K562 (cell line): ENCODE results near the gene ADGRA1. TPM values are rescaled to one million over a fixed set of nuclear protein-coding genes. Genes with fewer than 3 reads are reported as not detected.
A peak's percentile ranks its signal among the peaks of the same experiment; 100 is the strongest.

ENCODE experiments used
- ATAC-seq: fragments of 200-7000 bp; cut with Tn5 transposase; 3 replicates; pipeline ENCODE4 v1.9.1; 2020; ENCODE audit warnings: moderate library complexity
- BruUV-seq: library from RNA; stranded (reverse); fragments of 400-500 nt; replicated peaks from 2 replicates; lab custom pipeline; 2021; lab: Mats Ljungman, UMichigan
- CTCF ChIA-PET: fragments of 300-600 bp; formaldehyde crosslinking; extraction: SDS; loops from one replicate; lab custom pipeline; 2021; ENCODE audit warnings: low intra/inter-chr PET ratio; lab: Yijun Ruan, JAX
- POLR2A ChIA-PET: fragments of 300-600, 350-650 bp; sonication (Branson Sonifier 250); formaldehyde crosslinking; extraction: SDS; loops from one replicate; lab custom pipeline; 2021; ENCODE audit warnings: antibody characterized with exemption, inconsistent platforms; lab: Yijun Ruan, JAX
- DNase-seq, 4 experiments: peaks; one replicate each; pipeline versions ENCODE4 v3.0.0 to v3.0.0-alpha.2; 2011 to 2018; ENCODE audit warnings: low spot score in 3 of 4, mixed read lengths in 3 of 4; ENCODE audit errors: extremely low read depth in 1 of 4
- FAIRE-seq: peaks from 2 replicates; lab custom pipeline; 2011; peaks lifted over from hg19 to GRCh38; lab: Jason Lieb, UNC
- H2AFZ ChIP-seq: 2 replicates; pipeline ENCODE4 v1.6.0; 2011; ENCODE audit warnings: low read depth, low read length, control low read depth, inconsistent platforms
- H3K27ac ChIP-seq: fragments of 200-600 bp; 3 replicates; pipeline ENCODE4 v1.8.0; 2011; ENCODE audit warnings: low read depth, mild to moderate bottlenecking, control low read depth, inconsistent platforms, low read length, moderate library complexity, mixed read lengths; ENCODE audit errors: extremely low read depth
- H3K27me3 ChIP-seq, 2 experiments: fragments of 300-600 bp in 1 of 2; 2 replicates in 1 of 2; 3 replicates in 1 of 2; pipeline versions ENCODE4 v1.6.0 to v1.8.0; 2011; ENCODE audit warnings: inconsistent platforms in 2 of 2, low read length in 2 of 2, mild to moderate bottlenecking in 1 of 2, mixed read lengths in 1 of 2, moderate library complexity in 1 of 2; ENCODE audit not compliant: control insufficient read depth in 2 of 2, insufficient read depth in 2 of 2
- H3K36me3 ChIP-seq: fragments of 300-600 bp; 3 replicates; pipeline ENCODE4 v1.8.0; 2011; ENCODE audit warnings: mild to moderate bottlenecking, low read length, inconsistent platforms; ENCODE audit not compliant: control insufficient read depth, insufficient read depth
- H3K4me1 ChIP-seq, 2 experiments: fragments of 200-600 bp in 1 of 2; replicated peaks in 1 of 2; 2 replicates in 1 of 2; 3 replicates in 1 of 2; pipeline versions ENCODE4 v1.5.1 to v1.8.0; 2011; ENCODE audit warnings: inconsistent platforms in 2 of 2, low read length in 2 of 2, mild to moderate bottlenecking in 1 of 2, mixed read lengths in 1 of 2, moderate library complexity in 1 of 2; ENCODE audit not compliant: control insufficient read depth in 2 of 2, insufficient read depth in 2 of 2
- H3K4me2 ChIP-seq: 2 replicates; pipeline ENCODE4 v1.6.1; 2011; ENCODE audit warnings: low read length, control low read depth, inconsistent platforms, mixed read lengths; ENCODE audit not compliant: insufficient read depth
- H3K4me3 ChIP-seq: fragments of 200-600 bp; sonication (generic), shearing (Covaris generic); 2 replicates; pipeline ENCODE4 v1.5.1; 2016; ENCODE audit warnings: control low read depth, inconsistent platforms
- H3K79me2 ChIP-seq: fragments of 200-600 bp; 3 replicates; pipeline ENCODE4 v1.8.0; 2011; ENCODE audit warnings: low read length, inconsistent platforms; ENCODE audit not compliant: control insufficient read depth, insufficient read depth
- H3K9ac ChIP-seq, 2 experiments: 2 replicates each; pipeline versions ENCODE4 v1.6.0 to v1.6.1; 2011; ENCODE audit warnings: low read depth in 2 of 2, low read length in 2 of 2, control low read depth in 1 of 2, inconsistent platforms in 1 of 2, mild to moderate bottlenecking in 1 of 2, mixed read lengths in 1 of 2; ENCODE audit not compliant: insufficient read depth in 1 of 2
- H3K9me1 ChIP-seq: one replicate; pipeline ENCODE4 v1.6.0; 2011; ENCODE audit warnings: inconsistent platforms, mild to moderate bottlenecking, low read length, moderate library complexity; ENCODE audit not compliant: control insufficient read depth, insufficient read depth
- H3K9me3 ChIP-seq: replicated peaks from 2 replicates; pipeline ENCODE4 v1.5.1; 2011; ENCODE audit warnings: low read depth, low read length, inconsistent platforms; ENCODE audit not compliant: control insufficient read depth, insufficient read depth
- H4K20me1 ChIP-seq: replicated peaks from 2 replicates; pipeline ENCODE4 v1.6.1; 2011; ENCODE audit warnings: low read length, inconsistent platforms, mixed read lengths; ENCODE audit not compliant: control insufficient read depth, insufficient read depth
- BCOR ChIP-seq: fragments of 450-650 bp; IDR thresholded peaks from 2 replicates; pipeline ENCODE4 v1.6.1; 2016
- CHD4 ChIP-seq: fragments of 200-600 bp; sonication (generic); IDR thresholded peaks from 3 replicates; pipeline ENCODE4 v1.6.1; 2012; ENCODE audit warnings: low read depth, mild to moderate bottlenecking, mixed read lengths, low read length, inconsistent platforms; ENCODE audit not compliant: insufficient read depth, insufficient replicate concordance, poor library complexity, severe bottlenecking
- E2F6 ChIP-seq, 2 experiments: IDR thresholded peaks; 2 replicates each; pipeline ENCODE4 v1.6.1; 2011; ENCODE audit warnings: borderline replicate concordance in 1 of 2, control low read depth in 1 of 2, low read depth in 1 of 2, low read length in 1 of 2, mild to moderate bottlenecking in 1 of 2, mixed read lengths in 1 of 2, moderate library complexity in 1 of 2; ENCODE audit not compliant: insufficient read depth in 1 of 2, insufficient read length in 1 of 2, poor library complexity in 1 of 2, severe bottlenecking in 1 of 2; ENCODE audit errors: extremely low read depth in 1 of 2
- GABPA ChIP-seq: fragments of 200-800 bp; sonication (Bioruptor generic); conservative IDR thresholded peaks from 2 replicates; pipeline ENCODE4 v1.6.1; 2016; ENCODE audit warnings: low read depth, missing genetic modification characterization, missing compliant biosample characterization
- HINFP ChIP-seq: fragments of 450-650 bp; conservative IDR thresholded peaks from 2 replicates; pipeline ENCODE4 v1.6.1; 2016; ENCODE audit warnings: missing genetic modification characterization, low read depth, mild to moderate bottlenecking, control low read depth, missing compliant biosample characterization
- MAX ChIP-seq: sonication (generic); formaldehyde crosslinking; IDR thresholded peaks from 2 replicates; pipeline ENCODE4 v1.9.0; 2022; ENCODE audit warnings: mild to moderate bottlenecking, missing genetic modification reagents
- RBM25 ChIP-seq: fragments of 200-400 bp; formaldehyde crosslinking; IDR thresholded peaks from 2 replicates; pipeline ENCODE4 v1.6.1; 2018; ENCODE audit warnings: low read length, low read depth, moderate library complexity; ENCODE audit not compliant: severe bottlenecking
- ZFP36 ChIP-seq: fragments of 150-350 bp; IDR thresholded peaks from 2 replicates; pipeline ENCODE4 v1.6.1; 2018; ENCODE audit warnings: low read length, low read depth; ENCODE audit not compliant: partially characterized antibody
- ZFP91 ChIP-seq: sonication (generic); formaldehyde crosslinking; IDR thresholded peaks from 2 replicates; pipeline ENCODE4 v1.8.0; 2022; ENCODE audit warnings: mild to moderate bottlenecking, missing genetic modification reagents
- ZNF324 ChIP-seq: fragments of 250-450 bp; sonication (Bioruptor Pico); IDR thresholded peaks from 2 replicates; pipeline ENCODE4 v1.4.0; 2020; ENCODE audit warnings: mild to moderate bottlenecking
- ZNF436 ChIP-seq: fragments of 250-450, 450-650 bp; sonication (Bioruptor Pico); formaldehyde crosslinking; IDR thresholded peaks from 2 replicates; pipeline ENCODE4 v1.7.0; 2020; ENCODE audit warnings: mild to moderate bottlenecking
- ZNF589 ChIP-seq: fragments of 200-800 bp; sonication (Bioruptor generic); IDR thresholded peaks from 2 replicates; pipeline ENCODE4 v1.6.1; 2016; ENCODE audit warnings: low read depth, missing genetic modification characterization, missing compliant biosample characterization
- ZNF778 ChIP-seq: fragments of 450-650 bp; formaldehyde crosslinking; IDR thresholded peaks from 2 replicates; pipeline ENCODE4 v1.4.0; 2020; ENCODE audit warnings: mild to moderate bottlenecking, moderate library complexity
- WGBS: fragments of 100-300 bp; shearing (Covaris generic); methylation state at CpG from one replicate; pipeline ENCODE4 v1.1.6; 2016; ENCODE audit warnings: low coverage, mixed read lengths; ENCODE audit not compliant: insufficient coverage; ENCODE audit errors: missing lambda C conversion rate; 5-methylcytosine and 5-hydroxymethylcytosine counted together
- in situ Hi-C: fragments of 300-500 bp; cut with MboI; formaldehyde crosslinking; loops from 4 replicates; pipeline ENCODE4 v1.15.0; 2018; ENCODE audit warnings: inconsistent platforms, mixed read lengths
- intact Hi-C: fragments of 100-400 bp; cut with micrococcal nuclease; formaldehyde crosslinking; loops from 2 replicates; pipeline ENCODE4 v1.14.2; 2022
- polyA plus RNA-seq, 8 experiments: library from polyadenylated mRNA; depleted of rRNA in 4 of 8; stranded (reverse) in 5 of 8; unstranded in 3 of 8; fragments of >200 nt; fragmentation: Nextera tagmentation in 2 of 8; fragmentation: Illumina TruSeq in 1 of 8; extraction: Ambion mirVana in 2 of 8; extraction: Trizol in 1 of 8; gene quantifications; 2 replicates each; pipeline versions ENCODE4 v1.2.1 to v1.2.3, GENCODE V29; 2011 to 2014; ENCODE audit warnings: inconsistent platforms in 1 of 8, missing spikeins in 1 of 8
- total RNA-seq, 7 experiments: library from RNA; depleted of rRNA in 6 of 7; stranded (reverse); fragments of >200 nt in 6 of 7; fragmentation: Illumina TruSeq in 2 of 7; extraction: Trizol in 2 of 7; gene quantifications; 2 replicates each; pipeline versions ENCODE4 v1.2.1 to v1.2.3, GENCODE V29; 2011 to 2021; ENCODE audit warnings: low replicate concordance in 1 of 7

Gene ADGRA1
- total and polyA plus RNA-seq, 9 of the 15 experiments (the other 6 are each of a cell fraction or from before 2014, with no cell fraction given), result not detected

GRCh38 chr10:133162910-133163856 is 75.5 kb downstream of the ADGRA1 start:
- in situ Hi-C loops (no loop called here), intact Hi-C loops (no loop called here)
- ATAC-seq (no peak), DNase-seq (no peak), FAIRE-seq (no peak)
- Histone ChIP-seq H3K9ac (no peak overlapping the region), H3K4me3 (no peak overlapping the region), H3K36me3 (no peaks in the 10 kb centered on the region), H4K20me1 (no peaks in the 10 kb centered on the region), H3K4me1 (peaks cover 0 to 58% of the 10 kb centered on the region in 2 experiments; a peak in 3 of 5 replicates), H2AFZ (no peak overlapping the region), H3K79me2 (no peaks in the 10 kb centered on the region), H3K4me2 (no peak overlapping the region), H3K9me3 (no peaks in the 10 kb centered on the region), H3K27me3 (peaks cover 3 to 55% of the 10 kb centered on the region in 2 experiments; a peak in 2 of 5 replicates), H3K9me1 (no peaks in the 10 kb centered on the region), H3K27ac (no peak overlapping the region)
- ChIA-PET CTCF (no interaction called here), POLR2A (interaction anchor here (0.6 kb wide), 2 partner anchors 55 to 78 kb away, joined by 3 read pairs; no protein-coding TSS in a partner anchor)
- 3% methylated on average over 11 of the region's 21 CpGs for WGBS
- no TSS peak for BruUV-seq
- TF ChIP-seq HINFP (tag) (no peak), RBM25 (peak; percentile 68), ZNF778 (CRISPR knock-in tag) (no peak), ZNF324 (no peak), MAX (CRISPR knock-in tag) (peak; percentile 51; the same call in 1 of the 2 replicates), ZFP91 (CRISPR knock-in tag) (no peak), GABPA (tag) (no peak), CHD4 (no peak), ZNF436 (CRISPR knock-in tag) (0 out of 2 replicates have a peak, but pooled peaks have one; percentile 19), ZFP36 (peak; percentile 95), E2F6 (IDR thresholded peaks at IDR 0.05; ENCODE audit: borderline replicate concordance in 1 of 2, extremely low read depth in 1 of 2, insufficient read depth in 1 of 2, insufficient read length in 1 of 2, low read depth in 1 of 2, low read length in 1 of 2, poor library complexity in 1 of 2, severe bottlenecking in 1 of 2) (no peak), ZNF589 (CRISPR knock-in tag) (no peak), BCOR (peak; percentile 62)
